Hepatocyte (in vitro differentiated cells): Measurements from ENCODE around the gene PURA. TPM values are rescaled to one million over a fixed set of nuclear protein-coding genes. Genes with fewer than 3 reads are reported as not detected.

Source experiments
- DNase-seq: peaks from one replicate; pipeline ENCODE4 v3.0.0-alpha.2; 2016; ENCODE audit warnings: low spot score
- H2AFZ ChIP-seq: fragments of 200-600 bp; sonication (generic); 2 replicates; pipeline ENCODE4 v1.6.0; 2016; ENCODE audit warnings: antibody characterized with exemption, mild to moderate bottlenecking
- H3K27ac ChIP-seq: fragments of 200-600 bp; sonication (generic); 2 replicates; pipeline ENCODE4 v1.5.1; 2016; ENCODE audit warnings: mild to moderate bottlenecking
- H3K27me3 ChIP-seq: fragments of 200-600 bp; sonication (generic); 2 replicates; pipeline ENCODE4 v1.6.1; 2016
- H3K36me3 ChIP-seq: fragments of 200-600 bp; sonication (generic); replicated peaks from 2 replicates; pipeline ENCODE4 v1.5.1; 2016; ENCODE audit warnings: low read depth; ENCODE audit not compliant: insufficient read depth
- H3K4me1 ChIP-seq: fragments of 200-600 bp; sonication (generic); 2 replicates; pipeline ENCODE4 v1.5.1; 2016; ENCODE audit warnings: mild to moderate bottlenecking, moderate library complexity; ENCODE audit not compliant: insufficient read depth
- H3K4me2 ChIP-seq: fragments of 200-600 bp; sonication (generic); 2 replicates; pipeline ENCODE4 v1.6.0; 2016
- H3K4me3 ChIP-seq: fragments of 200-600 bp; sonication (generic); 2 replicates; pipeline ENCODE4 v1.5.1; 2016; ENCODE audit warnings: mild to moderate bottlenecking
- H3K79me2 ChIP-seq: fragments of 200-600 bp; sonication (generic); 2 replicates; pipeline ENCODE4 v1.6.0; 2017; ENCODE audit warnings: mild to moderate bottlenecking
- H3K9me2 ChIP-seq: fragments of 200-600 bp; sonication (generic); replicated peaks from 2 replicates; pipeline ENCODE4 v1.6.0; 2017; ENCODE audit warnings: mild to moderate bottlenecking; ENCODE audit not compliant: insufficient read depth
- H3K9me3 ChIP-seq: fragments of 200-600 bp; sonication (generic); 2 replicates; pipeline ENCODE4 v1.5.1; 2016; ENCODE audit warnings: low read depth, mild to moderate bottlenecking
- H4K20me1 ChIP-seq: fragments of 200-600 bp; sonication (generic); 2 replicates; pipeline ENCODE4 v1.6.0; 2016; ENCODE audit warnings: mild to moderate bottlenecking; ENCODE audit not compliant: insufficient read depth, poor library complexity, severe bottlenecking
- EZH2 ChIP-seq: fragments of 200-600 bp; sonication (generic); IDR thresholded peaks from 2 replicates; pipeline ENCODE4 v1.6.1; 2016; ENCODE audit warnings: antibody characterized with exemption, mild to moderate bottlenecking, borderline replicate concordance
- EZH2phosphoT487 ChIP-seq: fragments of 200-600 bp; sonication (generic); IDR thresholded peaks from one replicate; pipeline ENCODE4 v1.6.1; 2018; ENCODE audit warnings: antibody characterized with exemption, mild to moderate bottlenecking, low read depth, moderate library complexity; ENCODE audit not compliant: unreplicated experiment, severe bottlenecking
- WGBS: methylation state at CpG from one replicate; pipeline ENCODE4 v1.1.6; 2016; ENCODE audit warnings: low lambda C conversion rate; ENCODE audit errors: missing lambda C conversion rate; 5-methylcytosine and 5-hydroxymethylcytosine counted together
- polyA plus RNA-seq: library from polyadenylated mRNA; unstranded; fragments of >200 nt; fragmentation: Nextera tagmentation; extraction: Ambion mirVana; gene quantifications from 2 replicates; pipeline ENCODE4 v1.2.1, GENCODE V29; 2016
- total RNA-seq: library from RNA; depleted of rRNA; stranded (reverse); fragments of >200 nt; gene quantifications from 2 replicates; pipeline ENCODE4 v1.2.3, GENCODE V29; 2014
- TF ChIP-seq, protein P1 (sequence below): fragments of 200-600 bp; sonication (generic); IDR thresholded peaks from 2 replicates; pipeline ENCODE4 v1.5.1; 2016; ENCODE audit warnings: antibody characterized with exemption, mild to moderate bottlenecking; ENCODE audit not compliant: poor library complexity

Gene PURA
- total and polyA plus RNA-seq, 2 experiments from 2014 or later = 7.4 to 13.8 TPM

DNA sequence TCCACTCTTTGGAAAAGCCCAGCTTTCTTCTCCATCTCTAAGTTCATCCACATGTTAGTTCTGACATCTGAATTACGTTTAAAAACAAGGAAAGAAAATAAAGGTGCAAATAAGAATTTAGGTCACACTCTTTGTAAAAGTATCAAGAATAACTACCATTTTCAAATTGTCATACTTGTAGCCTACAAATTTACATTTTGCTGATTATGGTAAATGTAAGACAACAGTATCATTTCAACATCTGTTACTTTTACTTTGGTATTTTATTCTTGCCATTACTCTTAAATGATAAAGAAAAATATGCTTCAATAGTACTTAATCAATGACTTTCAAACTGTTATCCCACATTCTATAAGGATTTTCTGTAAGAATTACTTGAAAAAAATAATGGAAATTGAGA lies 9.8 kb upstream of the PURA start:
- Histone ChIP-seq H2AFZ (no peak overlapping the region), H3K27me3 (peaks cover 36% of the 10 kb centered on the region), H3K79me2 (peaks cover 9% of the 10 kb centered on the region), H3K9me2 (no peaks in the 10 kb centered on the region), H3K4me2 (no peak overlapping the region), H3K36me3 (no peaks in the 10 kb centered on the region), H3K27ac (no peak overlapping the region), H3K4me1 (peaks cover 12% of the 10 kb centered on the region), H3K4me3 (no peak overlapping the region), H4K20me1 (peaks cover 10% of the 10 kb centered on the region), H3K9me3 (no peaks in the 10 kb centered on the region)
- TF ChIP-seq, protein P1, sequence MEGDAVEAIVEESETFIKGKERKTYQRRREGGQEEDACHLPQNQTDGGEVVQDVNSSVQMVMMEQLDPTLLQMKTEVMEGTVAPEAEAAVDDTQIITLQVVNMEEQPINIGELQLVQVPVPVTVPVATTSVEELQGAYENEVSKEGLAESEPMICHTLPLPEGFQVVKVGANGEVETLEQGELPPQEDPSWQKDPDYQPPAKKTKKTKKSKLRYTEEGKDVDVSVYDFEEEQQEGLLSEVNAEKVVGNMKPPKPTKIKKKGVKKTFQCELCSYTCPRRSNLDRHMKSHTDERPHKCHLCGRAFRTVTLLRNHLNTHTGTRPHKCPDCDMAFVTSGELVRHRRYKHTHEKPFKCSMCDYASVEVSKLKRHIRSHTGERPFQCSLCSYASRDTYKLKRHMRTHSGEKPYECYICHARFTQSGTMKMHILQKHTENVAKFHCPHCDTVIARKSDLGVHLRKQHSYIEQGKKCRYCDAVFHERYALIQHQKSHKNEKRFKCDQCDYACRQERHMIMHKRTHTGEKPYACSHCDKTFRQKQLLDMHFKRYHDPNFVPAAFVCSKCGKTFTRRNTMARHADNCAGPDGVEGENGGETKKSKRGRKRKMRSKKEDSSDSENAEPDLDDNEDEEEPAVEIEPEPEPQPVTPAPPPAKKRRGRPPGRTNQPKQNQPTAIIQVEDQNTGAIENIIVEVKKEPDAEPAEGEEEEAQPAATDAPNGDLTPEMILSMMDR = no peak
- TF ChIP-seq EZH2phosphoT487 (no peak), EZH2 (no peak)
- WGBS = 41% methylated on average over 1 of the region's 1 CpG
- no peak for DNase-seq

DNA sequence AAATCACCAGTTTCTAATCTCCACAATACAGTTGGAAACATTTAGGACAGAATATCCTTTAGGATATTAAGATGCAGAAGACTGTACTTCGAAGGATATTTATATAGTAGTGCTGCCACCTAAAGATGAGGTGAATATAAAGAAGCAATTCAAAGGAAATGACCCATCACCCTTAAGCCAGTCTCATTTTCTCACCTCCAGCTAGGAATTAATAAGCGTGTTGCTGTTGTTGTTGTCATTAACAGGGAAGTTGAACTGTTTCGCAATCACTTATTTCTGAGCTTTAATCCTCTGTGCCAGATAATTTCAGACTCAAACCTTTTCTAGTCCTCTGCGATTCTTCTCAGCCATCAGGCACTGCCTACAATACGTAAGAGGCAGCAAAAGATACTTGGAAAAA lies 7.8 kb upstream of the PURA start:
- peaks cover 29% of the 10 kb centered on the region for H3K79me2 ChIP-seq
- no peak overlapping the region for H3K4me2 ChIP-seq
- no peaks in the 10 kb centered on the region for H3K9me2 ChIP-seq
- no peaks in the 10 kb centered on the region for H3K36me3 ChIP-seq
- peaks cover 29% of the 10 kb centered on the region for H4K20me1 ChIP-seq
- H3K9me3 ChIP-seq = no peaks in the 10 kb centered on the region
- no peak overlapping the region for H3K4me3 ChIP-seq
- H2AFZ ChIP-seq = no peak overlapping the region
- peaks cover 15% of the 10 kb centered on the region for H3K4me1 ChIP-seq
- no peak for DNase-seq
- H3K27me3 ChIP-seq = peaks cover 51% of the 10 kb centered on the region
- H3K27ac ChIP-seq = no peak overlapping the region
- TF ChIP-seq, protein P1 = no peak
- TF ChIP-seq EZH2 (no peak), EZH2phosphoT487 (no peak)
- WGBS = 59% methylated on average over 5 of the region's 5 CpGs

DNA sequence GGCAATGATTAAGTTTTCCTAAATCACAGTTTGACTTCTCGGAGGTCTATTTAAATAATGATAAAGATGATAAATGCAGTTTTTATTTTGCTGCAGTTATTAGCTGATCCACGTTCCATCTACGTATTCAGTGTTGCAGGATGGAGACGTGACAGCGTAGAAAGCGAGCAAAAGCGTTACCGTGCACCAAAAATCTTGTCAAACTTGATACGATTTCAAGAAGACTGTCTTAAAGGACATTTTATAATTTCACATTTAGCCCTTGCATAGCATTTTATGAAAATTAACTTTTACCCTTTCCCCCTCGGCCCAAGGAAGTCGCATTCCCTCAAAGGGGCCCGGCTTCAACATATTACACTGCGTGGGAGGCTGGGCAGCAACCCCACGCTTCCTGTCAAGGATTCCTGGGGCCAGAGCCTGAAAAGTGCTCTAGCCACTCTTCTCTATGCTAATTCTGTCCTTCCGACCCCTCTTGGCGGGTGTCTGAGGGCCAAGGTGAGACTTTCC lies 7.1 kb upstream of the PURA start:
- H3K9me2 ChIP-seq = no peaks in the 10 kb centered on the region

More for the DNA sequence above, 7.1 kb upstream of the PURA start:
- TF ChIP-seq, protein P1 = no peak
- TF ChIP-seq EZH2 (no peak), EZH2phosphoT487 (no peak)
- Histone ChIP-seq H3K27me3 (peaks cover 52% of the 10 kb centered on the region), H2AFZ (peak overlapping the region; percentile 87), H3K36me3 (no peaks in the 10 kb centered on the region), H3K9me3 (no peaks in the 10 kb centered on the region), H3K4me1 (peaks cover 15% of the 10 kb centered on the region), H3K27ac (peak overlapping the region; percentile 95), H3K4me2 (peak overlapping the region; percentile 97), H4K20me1 (peaks cover 36% of the 10 kb centered on the region), H3K4me3 (peak overlapping the region; percentile 54), H3K79me2 (peaks cover 34% of the 10 kb centered on the region)
- no peak for DNase-seq
- 35% methylated on average over 16 of the region's 16 CpGs for WGBS
